Natural killer cell (primary cell): ENCODE results near the gene PATJ. TPM values are rescaled to one million over a fixed set of nuclear protein-coding genes. Genes with fewer than 3 reads are reported as not detected.

Experiments used
- ATAC-seq, 3 donors: fragments of 150-1000 bp in 2 of 3; fragments of 200-7000 bp in 1 of 3; cut with Tn5 transposase; 1 replicate in 1 of 3; 2 replicates in 2 of 3; pipeline ENCODE4 v1.10.0; 2021; ENCODE audit warnings: mild to moderate bottlenecking in 2 of 3, moderate library complexity in 2 of 3
- DNase-seq, 2 donors: peaks; one replicate each; pipeline versions ENCODE4 v3.0.0 to v3.0.0-alpha.2; 2013 to 2021; ENCODE audit warnings: mixed read lengths in 1 of 2
- H3K27ac ChIP-seq: one replicate; pipeline ENCODE4 v1.5.1; 2013; ENCODE audit warnings: mild to moderate bottlenecking, low read length
- H3K27me3 ChIP-seq: one replicate; pipeline ENCODE4 v1.6.1; 2013; ENCODE audit warnings: low read length; ENCODE audit not compliant: control insufficient read depth, insufficient read depth
- H3K36me3 ChIP-seq: one replicate; pipeline ENCODE4 v1.6.1; 2013; ENCODE audit warnings: low read length; ENCODE audit not compliant: control insufficient read depth, insufficient read depth
- H3K4me1 ChIP-seq: one replicate; pipeline ENCODE4 v1.6.1; 2013; ENCODE audit warnings: low read length; ENCODE audit not compliant: control insufficient read depth, insufficient read depth
- H3K4me3 ChIP-seq: one replicate; pipeline ENCODE4 v1.5.1; 2013; ENCODE audit warnings: low read length
- H3K9me3 ChIP-seq: one replicate; pipeline ENCODE4 v1.6.1; 2013; ENCODE audit warnings: low read length; ENCODE audit not compliant: control insufficient read depth, insufficient read depth
- H3K27ac Mint-ChIP-seq, 2 donors: one replicate each; pipeline ENCODE4 v1.8.0; 2022; ENCODE audit warnings: mild to moderate bottlenecking in 2 of 2, mixed read lengths in 2 of 2, moderate library complexity in 1 of 2
- H3K27me3 Mint-ChIP-seq, 2 donors: one replicate each; pipeline ENCODE4 v1.8.0; 2022; ENCODE audit warnings: low read depth in 2 of 2, mixed read lengths in 2 of 2
- H3K36me3 Mint-ChIP-seq: one replicate; pipeline ENCODE4 v1.8.0; 2022; ENCODE audit warnings: mixed read lengths
- H3K4me1 Mint-ChIP-seq, 2 donors: one replicate each; pipeline ENCODE4 v1.8.0; 2022; ENCODE audit warnings: mixed read lengths in 2 of 2
- H3K4me3 Mint-ChIP-seq: one replicate; pipeline ENCODE4 v1.8.0; 2022; ENCODE audit warnings: mild to moderate bottlenecking, moderate library complexity, mixed read lengths
- H3K9me3 Mint-ChIP-seq, 2 donors: one replicate each; pipeline ENCODE4 v1.8.0; 2022; ENCODE audit warnings: mixed read lengths in 2 of 2
- WGBS: methylation state at CpG from one replicate; pipeline ENCODE4 v1.1.7; 2013; ENCODE audit warnings: missing lambda C conversion rate; ENCODE audit not compliant: insufficient coverage; 5-methylcytosine and 5-hydroxymethylcytosine counted together
- intact Hi-C: fragments of 100-400 bp; cut with micrococcal nuclease; formaldehyde crosslinking; loops from one replicate; pipeline ENCODE4 v1.14.2; 2022
- total RNA-seq, 4 donors: library from RNA; stranded (reverse); fragments of 120-200 nt in 1 of 4; gene quantifications; one replicate each; pipeline versions ENCODE4 v1.2.3 to v1.2.4, GENCODE V29; 2013 to 2022
- TF ChIP-seq, protein P1 (sequence below): fragments of 200-600 bp; IDR thresholded peaks from one replicate; pipeline ENCODE4 v1.8.0; 2022; ENCODE audit warnings: antibody characterized with exemption

PATJ gene
- total RNA-seq, 3 donors from 2014 or later (not counting 1 experiment from before 2014, with no cell fraction given), result 15.0 to 18.5 (median 16.7) TPM

DNA sequence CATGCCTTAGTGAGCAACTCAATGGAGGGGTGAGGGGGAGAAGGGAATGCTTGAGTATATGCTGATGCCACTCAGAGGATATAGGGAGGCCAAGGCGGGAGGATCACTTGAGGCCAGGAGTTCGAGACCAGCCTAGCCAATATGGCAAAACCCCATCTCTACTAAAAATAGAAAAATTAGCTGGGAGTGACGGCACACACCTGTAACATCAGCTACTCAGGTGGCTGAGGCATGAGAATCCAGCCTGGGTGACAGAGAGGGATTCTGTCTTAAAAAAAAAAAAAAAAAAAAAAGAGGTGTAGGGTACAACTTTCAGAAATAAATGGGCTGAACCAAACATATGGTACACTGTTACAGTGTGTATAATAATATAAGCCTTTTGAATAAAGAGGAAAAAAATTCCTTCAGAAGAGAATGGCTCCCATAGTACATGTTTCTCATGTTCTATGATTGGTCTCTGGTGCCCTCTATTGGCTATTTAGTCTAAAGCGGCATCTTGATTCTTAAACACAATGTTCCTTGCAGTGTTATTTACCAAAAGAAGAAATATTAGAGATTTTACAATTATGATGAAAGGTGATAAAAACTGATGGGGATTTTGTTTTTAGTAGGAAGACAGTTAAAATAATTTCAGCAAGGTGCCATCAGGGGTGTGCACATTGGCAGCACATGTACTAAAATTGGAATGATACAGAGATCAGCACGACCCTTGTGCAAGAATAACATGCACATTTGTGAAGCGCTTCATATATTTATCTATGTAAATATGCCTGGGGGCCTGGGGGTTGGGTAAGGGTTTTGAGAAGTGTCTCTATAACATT is 109.8 kb downstream of the PATJ start:
- Histone ChIP-seq H3K27me3 (no peaks in the 10 kb centered on the region), H3K9me3 (no peaks in the 10 kb centered on the region), H3K27ac (no peak overlapping the region), H3K4me3 (no peak overlapping the region), H3K36me3 (no peaks in the 10 kb centered on the region), H3K4me1 (no peaks in the 10 kb centered on the region)
- peak; percentile 44 to 71 (median 53) for ATAC-seq
- Mint-ChIP-seq H3K27ac (no peak overlapping the region), H3K36me3 (no peaks in the 10 kb centered on the region), H3K9me3 (no peaks in the 10 kb centered on the region), H3K4me1 (no peaks in the 10 kb centered on the region), H3K4me3 (no peak overlapping the region), H3K27me3 (no peaks in the 10 kb centered on the region)
- intact Hi-C loops, result loop anchor here (1.0 to 5.0 kb wide), 4 partner anchors 305 to 1875 kb away; no protein-coding TSS in a partner anchor
- WGBS, result 86% methylated on average over 4 of the region's 6 CpGs
- peak in 1 of 2 donors; percentile 79 for DNase-seq
- TF ChIP-seq, protein P1, sequence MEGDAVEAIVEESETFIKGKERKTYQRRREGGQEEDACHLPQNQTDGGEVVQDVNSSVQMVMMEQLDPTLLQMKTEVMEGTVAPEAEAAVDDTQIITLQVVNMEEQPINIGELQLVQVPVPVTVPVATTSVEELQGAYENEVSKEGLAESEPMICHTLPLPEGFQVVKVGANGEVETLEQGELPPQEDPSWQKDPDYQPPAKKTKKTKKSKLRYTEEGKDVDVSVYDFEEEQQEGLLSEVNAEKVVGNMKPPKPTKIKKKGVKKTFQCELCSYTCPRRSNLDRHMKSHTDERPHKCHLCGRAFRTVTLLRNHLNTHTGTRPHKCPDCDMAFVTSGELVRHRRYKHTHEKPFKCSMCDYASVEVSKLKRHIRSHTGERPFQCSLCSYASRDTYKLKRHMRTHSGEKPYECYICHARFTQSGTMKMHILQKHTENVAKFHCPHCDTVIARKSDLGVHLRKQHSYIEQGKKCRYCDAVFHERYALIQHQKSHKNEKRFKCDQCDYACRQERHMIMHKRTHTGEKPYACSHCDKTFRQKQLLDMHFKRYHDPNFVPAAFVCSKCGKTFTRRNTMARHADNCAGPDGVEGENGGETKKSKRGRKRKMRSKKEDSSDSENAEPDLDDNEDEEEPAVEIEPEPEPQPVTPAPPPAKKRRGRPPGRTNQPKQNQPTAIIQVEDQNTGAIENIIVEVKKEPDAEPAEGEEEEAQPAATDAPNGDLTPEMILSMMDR, result peak; percentile 82

DNA sequence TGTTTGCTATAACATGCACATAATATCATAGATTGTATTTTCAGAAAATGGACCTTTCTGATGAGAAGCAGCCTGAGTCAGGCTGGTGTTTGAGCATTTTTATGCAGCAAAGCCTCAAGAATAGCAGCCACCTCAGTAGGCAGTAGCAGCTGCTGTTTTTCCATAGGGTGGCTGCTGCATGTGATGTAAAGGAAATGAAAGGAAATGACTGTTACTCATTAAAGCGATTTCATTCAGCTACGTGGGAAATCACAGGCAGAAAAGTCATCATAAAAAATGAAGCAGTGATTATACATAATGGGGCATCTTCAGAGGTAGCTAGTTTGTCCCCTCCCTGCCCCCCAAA is 110.4 kb downstream of the PATJ start:
- Mint-ChIP-seq H3K27me3 (no peaks in the 10 kb centered on the region), H3K36me3 (no peaks in the 10 kb centered on the region), H3K4me3 (no peak overlapping the region), H3K9me3 (no peaks in the 10 kb centered on the region), H3K27ac (no peak overlapping the region), H3K4me1 (no peaks in the 10 kb centered on the region)
- H3K36me3 ChIP-seq, result no peaks in the 10 kb centered on the region
- TF ChIP-seq, protein P1, result no peak
- H3K27ac ChIP-seq, result no peak overlapping the region
- H3K4me1 ChIP-seq, result no peaks in the 10 kb centered on the region
- WGBS, result 69% methylated on average over 2 of the region's 2 CpGs
- no peaks in the 10 kb centered on the region for H3K9me3 ChIP-seq
- H3K27me3 ChIP-seq, result no peaks in the 10 kb centered on the region
- no peak overlapping the region for H3K4me3 ChIP-seq
- ATAC-seq, result no peak
- intact Hi-C loops, result loop anchor here (1.0 to 5.0 kb wide), 4 partner anchors 305 to 1876 kb away; no protein-coding TSS in a partner anchor
- no peak for DNase-seq

DNA sequence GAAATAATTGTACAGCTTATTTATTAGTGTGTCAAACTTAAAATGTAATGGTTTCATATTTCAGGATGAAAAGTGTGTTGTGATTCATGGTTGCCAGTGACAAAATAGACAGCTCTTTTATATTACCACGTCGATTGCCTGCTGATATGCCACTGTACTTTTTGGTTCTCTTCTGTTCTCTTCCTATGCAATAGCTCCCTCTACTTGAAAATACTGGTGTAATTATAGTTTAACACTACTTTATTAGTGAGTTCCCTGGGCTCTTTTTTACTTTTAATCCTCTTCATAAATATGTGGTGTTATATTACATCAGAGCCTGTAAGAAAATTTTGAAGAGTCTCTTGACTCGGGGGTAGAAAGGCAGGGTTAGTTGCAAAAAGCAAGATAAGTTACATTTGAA is 111.3 kb downstream of the PATJ start:
- Histone ChIP-seq H3K36me3 (no peaks in the 10 kb centered on the region), H3K27ac (no peak overlapping the region), H3K4me3 (no peak overlapping the region), H3K4me1 (no peaks in the 10 kb centered on the region), H3K27me3 (no peaks in the 10 kb centered on the region), H3K9me3 (no peaks in the 10 kb centered on the region)
- Mint-ChIP-seq H3K4me3 (no peak overlapping the region), H3K4me1 (no peaks in the 10 kb centered on the region), H3K27ac (no peak overlapping the region), H3K36me3 (no peaks in the 10 kb centered on the region), H3K27me3 (no peaks in the 10 kb centered on the region), H3K9me3 (no peaks in the 10 kb centered on the region)
- no peak for ATAC-seq
- DNase-seq, result no peak
- TF ChIP-seq, protein P1, result no peak
- intact Hi-C loops, result loop anchor here (2.0 to 5.0 kb wide), 3 partner anchors 401 to 1877 kb away; no protein-coding TSS in a partner anchor
- WGBS, result 87% methylated on average over 1 of the region's 3 CpGs
